Tongue (tissue), 2 donors: ENCODE data around the gene NPM1. TPM values are rescaled to one million over a fixed set of nuclear protein-coding genes. Genes with fewer than 3 reads are reported as not detected.
"Not testable (repeated sequence)": the region's sequence is repeated elsewhere in the genome, so short reads cannot be mapped to it uniquely, and the experiment has no call there.

Source experiments
- DNase-seq: peaks from one replicate; pipeline ENCODE4 v3.0.0-alpha.2; 2015
- total RNA-seq: library from RNA; depleted of rRNA; stranded (reverse); fragments of >200 nt; gene quantifications from one replicate; pipeline ENCODE4 v1.2.3, GENCODE V29; 2014

The NPM1 gene
- total RNA-seq, 1 donor from 2014 or later = 770 TPM

DNA sequence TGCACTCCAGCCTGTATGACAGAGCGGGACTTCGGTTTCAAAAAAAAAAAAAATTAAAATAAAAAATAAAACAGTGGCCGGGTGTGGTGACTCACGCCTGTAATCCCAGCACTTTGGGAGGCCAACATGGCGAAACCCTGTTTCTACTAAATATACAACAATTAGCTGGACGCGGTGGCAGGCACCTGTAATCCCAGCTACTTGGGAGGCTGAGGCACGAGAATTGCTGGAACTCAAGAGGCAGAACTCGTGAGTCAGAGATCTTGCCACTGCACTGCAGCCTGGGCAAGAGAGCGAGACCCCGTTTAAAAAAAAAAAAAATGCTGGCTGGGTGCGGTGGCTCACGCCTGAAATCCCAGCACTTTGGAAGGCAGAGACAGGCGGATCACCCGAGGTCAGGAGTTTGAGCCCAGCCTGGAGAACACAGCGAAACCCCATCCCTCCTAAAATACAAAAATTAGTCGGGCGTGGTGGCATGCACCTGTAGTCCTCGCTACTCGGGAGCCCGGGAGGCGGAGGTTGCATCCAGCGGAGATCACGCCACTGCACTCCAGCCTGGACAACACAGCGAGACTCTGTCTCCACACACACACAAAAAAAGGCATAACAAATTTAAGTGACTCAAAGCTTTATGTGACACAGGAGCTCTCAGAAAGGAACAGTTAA lies 1.5 kb upstream of the NPM1 start:
- DNase-seq = no peak

DNA sequence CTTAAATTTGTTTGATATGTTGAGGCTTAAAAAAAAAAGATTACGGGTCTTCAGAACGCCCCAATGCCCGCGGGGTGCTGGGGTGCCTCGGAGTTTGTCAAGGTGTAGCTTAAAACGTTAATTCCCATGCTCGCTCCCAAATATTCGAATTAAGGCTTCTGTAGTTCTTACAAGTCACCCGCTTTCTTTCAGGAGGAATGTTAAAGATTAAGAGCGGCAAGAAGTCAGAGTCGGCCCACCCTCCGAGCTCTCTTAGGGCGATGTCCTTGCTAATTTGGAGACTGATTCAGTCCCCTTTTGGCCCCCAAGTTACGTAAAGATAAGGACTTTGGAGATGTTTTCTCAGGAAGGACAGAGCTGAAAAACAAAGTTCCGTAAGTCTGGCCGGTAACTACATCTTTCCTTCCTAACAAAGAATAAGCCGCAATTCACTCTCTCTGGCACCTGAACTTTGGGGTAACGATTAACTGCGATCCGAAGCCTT lies 746 bp upstream of the NPM1 start:
- DNase-seq = no peak

DNA sequence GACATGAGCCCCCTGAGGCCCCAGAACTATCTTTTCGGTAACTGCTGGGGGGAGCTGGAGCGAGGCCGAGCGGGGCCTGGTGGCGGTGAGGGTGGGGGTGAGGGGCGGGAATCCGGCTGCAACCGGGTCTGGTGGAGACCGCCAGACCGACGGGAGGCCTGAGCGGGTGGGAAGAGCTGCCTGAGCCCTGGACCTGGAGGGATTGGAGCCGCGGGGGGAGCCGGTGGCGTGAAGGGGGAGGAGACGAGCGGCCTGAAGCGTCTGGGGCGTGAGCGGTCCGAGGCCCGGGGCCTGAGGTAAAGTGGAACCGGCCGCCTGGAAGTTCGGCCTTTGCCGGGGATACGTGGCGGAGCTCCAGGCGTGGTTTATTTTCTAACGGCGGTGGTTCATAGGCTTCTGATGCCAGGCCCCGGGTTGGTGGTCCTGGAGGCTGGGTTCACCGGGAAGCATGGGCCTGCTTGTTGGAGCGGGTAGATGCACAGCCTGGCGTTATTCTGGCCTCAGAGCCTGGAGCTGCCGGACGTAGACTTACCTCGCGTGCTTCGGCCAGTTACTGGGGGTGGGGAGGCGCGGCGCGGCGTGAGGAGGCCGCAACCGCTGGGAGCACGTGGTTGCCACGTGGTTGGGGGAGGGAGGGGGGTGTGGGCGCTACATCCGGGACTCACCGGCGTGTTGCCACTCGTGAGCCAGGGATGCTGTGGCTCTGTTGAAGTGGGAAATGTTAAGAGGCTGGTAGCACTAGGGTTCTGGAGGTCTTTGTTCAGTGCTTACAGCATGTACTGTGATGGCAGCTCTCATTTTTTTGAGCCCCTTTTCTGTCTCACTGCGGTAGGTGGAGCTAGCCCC lies 544 bp downstream of the NPM1 start:
- DNase-seq = peak; percentile 89

DNA sequence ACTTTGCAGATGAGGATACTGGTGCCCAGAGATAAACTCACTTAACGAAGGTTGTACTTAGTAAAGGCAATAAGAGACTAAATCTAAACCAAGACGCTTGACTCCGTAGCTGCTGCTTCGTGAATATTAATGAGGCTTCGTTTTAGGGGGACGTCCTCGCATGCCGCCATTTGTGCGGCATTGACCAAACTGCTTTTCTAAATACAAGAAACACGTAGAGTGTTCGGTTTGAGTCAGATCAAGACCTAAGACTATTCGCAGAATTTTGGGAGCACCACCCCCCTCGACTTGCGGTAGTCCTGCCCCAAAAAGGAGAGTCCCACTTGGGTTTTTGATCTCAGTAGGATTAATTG lies 1.1 kb downstream of the NPM1 start:
- no peak for DNase-seq

DNA sequence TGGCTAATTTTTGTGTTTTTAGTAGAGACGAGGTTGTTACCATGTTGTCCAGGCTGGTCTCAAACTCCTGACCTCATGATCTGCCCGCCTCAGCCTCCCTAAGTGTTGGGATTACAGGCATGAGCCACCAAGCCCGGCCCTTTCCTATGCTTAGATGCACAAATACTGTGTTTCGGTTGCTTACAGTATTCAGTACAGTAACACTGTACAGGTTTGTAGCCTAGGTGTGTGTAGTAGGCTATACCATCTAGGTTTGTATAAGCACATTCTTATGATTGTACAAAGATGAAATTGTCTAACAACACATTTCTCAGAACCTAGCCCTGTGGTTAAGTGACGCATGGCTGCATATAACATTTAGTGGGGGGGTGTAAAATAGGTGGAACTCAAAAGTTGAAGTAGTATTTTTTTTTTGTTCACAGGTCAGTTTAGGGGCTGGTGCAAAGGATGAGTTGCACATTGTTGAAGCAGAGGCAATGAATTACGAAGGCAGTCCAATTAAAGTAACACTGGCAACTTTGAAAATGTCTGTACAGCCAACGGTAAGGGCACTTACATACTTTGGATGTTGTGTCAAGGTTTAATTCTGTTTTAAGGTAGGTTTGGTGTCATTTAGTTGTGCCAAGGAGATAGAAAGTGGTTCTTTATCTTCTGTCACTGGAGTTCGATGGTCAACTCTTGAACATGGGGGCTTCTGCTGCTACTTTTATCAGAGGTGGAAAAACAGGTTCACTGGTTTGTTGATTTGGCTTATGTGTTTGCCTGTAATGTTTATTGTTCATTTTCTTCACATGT lies 3.4 kb downstream of the NPM1 start:
- DNase-seq = no peak

DNA sequence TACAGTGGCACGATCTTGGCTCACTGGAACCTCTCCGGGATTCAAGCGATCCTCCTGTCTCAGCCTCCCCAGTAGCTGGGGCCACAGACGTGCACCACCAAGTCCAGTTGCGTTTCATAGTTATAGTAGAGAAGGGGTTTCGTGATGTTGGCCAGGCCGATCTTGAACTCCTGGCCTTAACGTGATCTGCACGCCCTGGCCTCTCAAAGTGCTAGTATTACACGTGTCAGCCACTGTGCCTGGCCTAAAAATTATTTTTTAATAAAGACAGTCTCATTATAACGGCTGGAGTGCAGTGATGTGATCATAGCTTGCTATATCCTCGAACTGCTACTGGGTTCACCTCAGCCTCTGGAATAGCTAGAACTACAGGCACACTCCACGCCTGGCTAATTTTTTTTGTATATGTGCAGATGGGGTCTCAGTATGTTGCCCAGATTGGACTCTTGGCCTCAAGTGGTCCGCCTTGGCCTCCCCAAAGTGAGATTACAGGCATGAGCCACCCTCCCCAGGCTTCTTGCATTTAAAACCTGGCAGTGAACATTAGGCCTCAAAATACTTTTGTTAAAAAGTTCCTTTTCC lies 4.4 kb downstream of the NPM1 start:
- DNase-seq = no peak

DNA sequence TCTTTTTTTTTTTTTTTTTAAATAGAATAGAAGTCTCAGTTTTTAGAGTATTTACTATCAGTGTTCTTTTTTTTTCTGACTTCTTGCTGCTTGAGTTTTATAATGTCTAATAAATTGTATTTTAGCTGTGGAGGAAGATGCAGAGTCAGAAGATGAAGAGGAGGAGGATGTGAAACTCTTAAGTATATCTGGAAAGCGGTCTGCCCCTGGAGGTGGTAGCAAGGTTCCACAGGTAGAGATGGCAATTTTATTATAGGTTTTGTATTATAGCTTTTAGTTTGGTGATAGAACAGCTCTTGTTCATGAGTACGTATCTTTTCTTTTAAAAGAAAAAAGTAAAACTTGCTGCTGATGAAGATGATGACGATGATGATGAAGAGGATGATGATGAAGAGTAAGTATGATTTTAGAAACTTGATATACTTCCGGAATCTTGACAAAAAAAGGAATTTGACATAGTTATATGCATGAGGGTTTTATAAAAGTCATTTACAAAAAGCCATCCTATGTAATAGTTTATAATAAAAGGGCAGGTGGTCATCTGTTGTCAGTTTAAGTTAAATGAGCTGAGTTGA lies 5.0 kb downstream of the NPM1 start:
- DNase-seq = no peak

DNA sequence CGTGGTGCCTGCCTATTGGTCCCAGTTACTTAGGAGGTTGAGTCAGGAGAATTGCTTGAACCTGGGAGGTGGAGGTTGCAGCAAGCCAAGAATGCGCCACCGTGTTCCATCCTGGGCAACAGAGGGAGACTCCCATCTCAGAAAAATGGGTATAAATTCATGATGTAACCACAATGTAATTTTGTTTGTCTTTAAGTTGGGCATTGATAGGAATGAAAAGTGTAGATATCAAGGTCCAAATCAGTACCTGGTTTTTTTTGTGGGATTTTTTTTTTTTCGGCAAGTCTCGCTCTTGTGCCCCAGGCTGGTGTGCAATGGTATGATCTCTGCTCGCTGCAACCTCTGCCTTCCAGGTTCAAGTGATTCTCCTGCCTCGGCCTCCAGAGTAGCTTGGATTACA lies 7.4 kb downstream of the NPM1 start:
- DNase-seq = no peak

DNA sequence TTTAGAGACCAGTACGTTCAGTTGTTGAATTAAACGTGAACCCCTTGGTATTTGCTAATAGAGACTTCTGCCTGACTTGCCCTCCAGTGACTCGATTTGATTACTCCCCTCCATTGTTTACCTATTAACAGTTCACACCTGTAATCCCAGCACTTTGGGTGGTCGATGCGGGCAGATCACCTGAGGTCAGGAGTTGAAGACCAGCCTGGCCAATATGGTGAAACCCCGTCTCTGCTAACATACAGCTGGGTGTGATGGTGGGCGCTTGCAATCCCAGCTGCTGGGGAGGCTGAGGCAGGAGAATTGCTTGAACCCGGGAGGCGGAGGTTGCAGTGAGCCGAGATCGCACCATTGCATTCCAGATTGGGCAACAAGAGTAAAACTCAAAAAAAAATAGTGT lies 8.9 kb downstream of the NPM1 start:
- DNase-seq = not testable (repeated sequence)

DNA sequence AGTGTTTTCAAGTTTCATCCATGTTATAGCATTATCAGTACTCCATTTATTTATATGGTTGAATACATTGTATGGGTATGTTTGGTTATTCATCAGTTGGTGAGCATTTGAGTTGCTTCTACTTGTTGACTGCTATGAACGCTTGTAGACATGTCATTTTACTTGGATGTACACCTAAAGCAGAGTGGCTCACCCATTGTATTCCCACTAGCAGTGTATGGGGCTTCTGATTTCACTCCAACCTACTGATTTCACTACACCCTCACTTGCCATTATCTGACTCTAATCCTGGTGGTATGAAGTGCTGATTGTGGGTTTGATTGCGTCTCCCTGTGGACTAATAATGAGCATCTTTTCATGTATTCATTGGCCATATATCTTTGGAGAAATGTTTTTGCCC lies 9.5 kb downstream of the NPM1 start:
- no peak for DNase-seq

DNA sequence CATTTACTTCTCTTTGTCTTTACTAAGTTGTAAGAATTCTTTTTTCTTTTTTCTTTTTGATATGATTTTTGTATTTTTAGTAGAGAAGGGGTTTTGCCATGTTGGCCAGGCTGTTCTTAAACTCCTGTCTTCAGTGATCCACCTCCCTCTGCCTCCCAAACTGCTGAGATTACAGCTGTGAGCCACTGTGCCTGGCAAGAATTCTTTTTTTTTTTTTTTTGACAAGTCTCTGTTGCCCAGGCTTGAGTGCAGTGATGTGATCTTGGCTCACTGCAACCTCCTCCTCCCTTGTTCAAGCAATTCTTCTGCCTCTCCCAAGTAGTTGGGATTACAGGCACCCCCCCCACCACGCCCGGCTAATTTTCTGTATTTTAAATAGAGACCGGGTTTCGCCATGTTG lies 9.9 kb downstream of the NPM1 start:
- no peak for DNase-seq

DNA sequence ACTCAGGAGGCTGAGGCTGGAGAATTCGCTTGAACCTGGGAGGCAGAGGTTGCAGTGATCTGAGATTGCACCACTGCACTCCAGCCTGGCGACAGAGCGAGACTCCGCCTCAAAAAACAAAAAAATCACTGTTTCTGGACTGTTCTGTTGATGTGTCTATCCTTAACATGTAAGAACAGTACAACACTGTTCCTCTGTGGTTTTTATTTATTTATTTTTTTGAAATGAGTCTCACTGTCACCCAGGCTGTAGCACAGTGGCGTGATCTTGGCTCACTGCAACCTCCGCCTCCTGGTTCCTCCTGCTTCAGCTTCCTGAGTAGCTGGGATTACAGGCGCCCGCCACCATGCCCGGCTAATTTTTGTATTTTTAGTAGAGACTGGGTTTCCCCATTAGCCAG lies 11.0 kb downstream of the NPM1 start:
- not testable (repeated sequence) for DNase-seq

DNA sequence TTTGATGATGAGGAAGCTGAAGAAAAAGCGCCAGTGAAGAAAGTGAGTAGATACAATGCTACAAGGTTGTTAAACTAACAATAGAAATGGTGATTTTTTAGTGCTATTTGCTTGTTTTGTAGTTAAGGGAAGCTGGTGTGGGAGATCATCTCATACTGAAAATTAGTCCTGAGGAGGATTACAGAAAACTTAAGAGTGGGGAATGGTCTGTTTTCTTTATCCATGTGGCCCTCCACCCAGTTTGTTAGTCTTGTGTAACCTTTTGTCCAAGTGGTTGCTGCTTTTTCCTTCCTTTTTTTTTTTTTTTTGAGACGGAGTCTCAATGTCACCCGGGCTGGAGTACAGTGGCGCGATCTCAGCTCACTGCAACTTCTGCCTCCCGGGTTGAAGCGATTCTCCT lies 12.5 kb downstream of the NPM1 start:
- no peak for DNase-seq

DNA sequence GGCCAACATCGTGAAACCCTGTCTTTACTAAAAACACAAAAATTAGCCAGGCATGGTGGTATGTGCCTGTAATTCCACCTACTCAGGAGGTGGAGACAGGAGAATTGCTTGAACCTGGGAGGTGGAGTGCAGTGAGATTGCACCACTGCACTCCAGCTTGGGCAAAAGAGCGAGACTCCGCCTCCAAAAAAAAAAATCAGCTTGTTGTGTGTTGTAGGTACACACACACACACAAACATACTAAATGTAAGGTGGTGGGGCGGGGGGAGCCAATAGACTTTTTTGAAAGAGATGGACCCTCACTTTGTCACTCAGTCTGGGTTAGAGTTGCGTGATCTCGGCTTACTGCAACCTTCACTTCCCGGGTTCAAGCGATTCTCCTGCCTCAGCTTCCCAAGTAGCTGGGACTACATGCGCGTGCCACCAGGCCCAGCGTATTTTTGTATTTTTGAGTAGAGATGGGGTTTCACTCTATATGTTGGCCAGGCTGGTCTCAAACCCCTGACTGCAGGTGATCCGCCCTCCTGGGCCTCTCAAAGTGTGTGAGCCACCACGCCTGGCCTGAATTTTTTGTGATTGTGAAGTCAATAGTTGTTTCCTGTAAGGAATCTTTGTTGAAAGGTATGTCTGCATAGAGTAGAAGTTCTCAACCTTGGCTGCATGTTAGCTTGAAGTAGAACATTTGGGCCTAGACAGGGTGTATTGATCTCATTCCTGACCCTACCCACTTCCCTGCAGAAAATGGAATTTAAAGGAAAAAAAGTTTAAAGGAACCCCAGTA lies 13.7 kb downstream of the NPM1 start:
- no peak for DNase-seq

DNA sequence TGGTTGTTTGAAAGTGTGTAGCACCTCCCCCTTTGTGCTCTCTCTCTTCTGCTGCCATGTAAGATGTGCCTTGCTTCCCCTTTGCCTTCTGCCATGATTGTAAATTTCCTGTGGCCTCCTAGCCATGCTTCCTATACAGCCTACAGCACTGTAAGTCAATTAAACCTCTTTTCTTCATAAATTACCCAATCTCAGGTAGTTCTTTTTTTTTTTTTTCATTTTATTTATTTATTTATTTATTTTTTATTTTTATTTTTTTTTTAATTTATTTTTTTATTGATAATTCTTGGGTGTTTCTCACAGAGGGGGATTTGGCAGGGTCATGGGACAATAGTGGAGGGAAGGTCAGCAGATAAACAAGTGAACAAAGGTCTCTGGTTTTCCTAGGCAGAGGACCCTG lies 15.1 kb downstream of the NPM1 start:
- not testable (repeated sequence) for DNase-seq

DNA sequence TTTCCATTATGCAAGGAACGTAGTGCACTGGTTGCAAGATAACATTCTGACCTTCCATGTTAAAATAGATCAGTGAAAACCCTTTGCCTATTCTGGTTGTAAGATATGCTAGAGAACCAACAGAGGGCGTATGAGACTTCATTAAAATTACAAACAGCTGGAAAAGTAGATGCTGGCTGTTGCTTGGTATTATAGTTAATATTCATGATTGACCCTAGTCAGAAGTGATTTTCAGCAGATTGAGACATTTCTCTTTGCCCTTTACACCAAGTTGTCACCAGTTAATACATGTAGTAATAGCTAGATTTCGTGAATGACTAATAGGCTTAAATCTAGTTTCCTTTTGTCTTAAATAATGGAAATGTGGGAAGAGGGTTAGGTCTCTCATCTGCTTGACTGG lies 18.0 kb downstream of the NPM1 start:
- no peak for DNase-seq

DNA sequence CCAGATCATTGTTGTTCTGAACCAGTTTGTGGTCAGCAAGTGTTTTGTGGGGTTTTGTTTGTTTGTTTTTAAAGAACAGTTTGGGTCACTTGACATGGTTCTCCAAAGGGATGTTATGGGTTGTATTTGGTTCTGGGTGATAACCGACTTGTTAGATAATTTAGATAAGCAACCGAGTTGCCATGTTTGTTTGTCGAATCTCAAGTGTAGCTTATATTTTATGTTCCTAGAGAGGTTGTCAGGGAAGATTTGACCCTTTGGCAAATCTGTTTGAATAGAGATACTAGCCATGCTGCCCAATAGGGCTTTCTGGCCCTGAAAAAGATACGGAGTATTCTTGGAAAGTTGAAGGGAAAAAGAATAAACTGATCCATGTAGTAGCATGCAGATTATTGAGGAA lies 19.6 kb downstream of the NPM1 start:
- no peak for DNase-seq

DNA sequence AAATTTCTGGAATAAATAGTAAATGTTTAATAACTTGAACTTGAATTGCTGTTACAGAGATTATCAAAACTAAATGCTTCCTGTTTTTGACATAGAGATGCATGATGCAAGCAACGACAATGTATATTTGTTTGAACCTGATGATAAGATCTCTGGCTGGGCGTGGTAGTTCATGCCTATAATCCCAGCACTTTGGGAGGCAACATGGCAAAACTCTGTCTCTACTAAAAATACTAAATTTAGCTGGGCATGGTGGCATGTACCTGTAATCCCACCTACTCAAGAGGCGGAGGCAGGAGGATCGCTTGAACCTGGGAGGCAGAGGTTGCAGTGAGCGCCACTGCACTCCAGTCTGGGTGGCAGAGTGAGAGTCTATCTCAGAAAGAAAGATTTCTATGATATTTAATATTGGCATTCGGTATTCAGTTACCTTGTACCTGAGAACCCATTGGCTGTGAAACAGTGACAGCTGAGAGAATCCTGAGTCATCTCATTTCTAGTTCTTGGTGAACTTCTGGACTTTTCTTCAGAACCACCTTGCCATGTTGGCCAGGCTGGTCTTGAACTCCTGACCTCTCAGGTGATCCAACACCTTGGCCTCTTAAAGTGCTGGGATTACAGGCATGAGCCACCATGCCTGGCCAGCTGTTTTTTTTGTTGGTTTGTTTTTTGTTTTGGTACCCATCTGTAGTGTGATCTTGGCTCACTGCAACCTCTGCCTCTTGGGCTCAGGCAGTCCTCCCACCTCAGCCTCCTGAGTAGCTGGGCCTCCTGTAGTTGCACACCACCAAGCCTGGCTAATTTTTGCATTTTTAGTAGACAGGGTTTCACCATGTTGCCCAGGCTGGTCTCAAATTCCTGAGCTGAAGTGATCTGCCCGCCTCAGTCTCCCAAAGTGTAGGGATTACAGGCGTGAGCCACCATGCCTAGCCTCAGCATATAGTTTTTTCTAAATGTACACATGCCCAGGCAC lies 21.8 kb downstream of the NPM1 start:
- DNase-seq = no peak

DNA sequence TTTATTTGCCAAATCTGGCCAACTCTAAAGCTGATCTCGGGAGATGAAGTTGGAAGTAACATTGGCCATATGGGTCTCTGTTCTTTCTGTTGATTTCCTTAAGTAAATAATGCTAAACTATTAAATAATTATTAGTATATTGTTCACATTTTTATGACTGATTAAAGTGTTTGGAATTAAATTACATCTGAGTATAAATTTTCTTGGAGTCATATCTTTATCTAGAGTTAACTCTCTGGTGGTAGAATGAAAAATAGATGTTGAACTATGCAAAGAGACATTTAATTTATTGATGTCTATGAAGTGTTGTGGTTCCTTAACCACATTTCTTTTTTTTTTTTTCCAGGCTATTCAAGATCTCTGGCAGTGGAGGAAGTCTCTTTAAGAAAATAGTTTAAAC lies 22.5 kb downstream of the NPM1 start:
- no peak for DNase-seq

DNA sequence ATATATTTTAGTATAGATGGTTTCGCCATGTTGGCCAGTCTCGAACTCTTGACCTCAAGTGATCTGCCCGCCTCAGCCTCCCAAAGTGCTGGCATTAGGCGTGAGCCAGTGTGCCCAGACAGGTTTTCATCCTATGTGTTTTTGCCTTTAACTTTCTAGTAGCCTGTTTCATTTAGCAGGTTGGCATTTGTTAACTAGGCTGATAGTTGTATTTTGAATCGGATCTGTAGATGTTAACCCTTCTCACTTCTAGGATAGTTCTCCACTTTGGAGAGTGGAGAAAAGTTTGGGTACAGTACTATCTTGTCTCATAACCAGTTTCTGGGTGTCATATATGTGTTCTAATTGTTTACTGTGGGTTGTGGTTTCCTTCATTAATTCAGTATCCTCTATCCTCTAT lies 24.5 kb downstream of the NPM1 start:
- DNase-seq = no peak
